Measurements from ENCODE around the gene OSBPL8. TPM values are rescaled to one million over a fixed set of nuclear protein-coding genes. Genes with fewer than 3 reads are reported as not detected.
A peak's percentile ranks its signal among the peaks of the same experiment; 100 is the strongest.

Gene OSBPL8
- total and polyA plus RNA-seq, 9 of the 15 experiments (the other 6 are each of a cell fraction or from before 2014, with no cell fraction given) = 17.4 to 82.7 (median 42.8) TPM

GRCh38 chr12:76551482-76551888 lies 8.1 kb downstream of the OSBPL8 start (continued):
- TF ChIP-seq, protein P1, sequence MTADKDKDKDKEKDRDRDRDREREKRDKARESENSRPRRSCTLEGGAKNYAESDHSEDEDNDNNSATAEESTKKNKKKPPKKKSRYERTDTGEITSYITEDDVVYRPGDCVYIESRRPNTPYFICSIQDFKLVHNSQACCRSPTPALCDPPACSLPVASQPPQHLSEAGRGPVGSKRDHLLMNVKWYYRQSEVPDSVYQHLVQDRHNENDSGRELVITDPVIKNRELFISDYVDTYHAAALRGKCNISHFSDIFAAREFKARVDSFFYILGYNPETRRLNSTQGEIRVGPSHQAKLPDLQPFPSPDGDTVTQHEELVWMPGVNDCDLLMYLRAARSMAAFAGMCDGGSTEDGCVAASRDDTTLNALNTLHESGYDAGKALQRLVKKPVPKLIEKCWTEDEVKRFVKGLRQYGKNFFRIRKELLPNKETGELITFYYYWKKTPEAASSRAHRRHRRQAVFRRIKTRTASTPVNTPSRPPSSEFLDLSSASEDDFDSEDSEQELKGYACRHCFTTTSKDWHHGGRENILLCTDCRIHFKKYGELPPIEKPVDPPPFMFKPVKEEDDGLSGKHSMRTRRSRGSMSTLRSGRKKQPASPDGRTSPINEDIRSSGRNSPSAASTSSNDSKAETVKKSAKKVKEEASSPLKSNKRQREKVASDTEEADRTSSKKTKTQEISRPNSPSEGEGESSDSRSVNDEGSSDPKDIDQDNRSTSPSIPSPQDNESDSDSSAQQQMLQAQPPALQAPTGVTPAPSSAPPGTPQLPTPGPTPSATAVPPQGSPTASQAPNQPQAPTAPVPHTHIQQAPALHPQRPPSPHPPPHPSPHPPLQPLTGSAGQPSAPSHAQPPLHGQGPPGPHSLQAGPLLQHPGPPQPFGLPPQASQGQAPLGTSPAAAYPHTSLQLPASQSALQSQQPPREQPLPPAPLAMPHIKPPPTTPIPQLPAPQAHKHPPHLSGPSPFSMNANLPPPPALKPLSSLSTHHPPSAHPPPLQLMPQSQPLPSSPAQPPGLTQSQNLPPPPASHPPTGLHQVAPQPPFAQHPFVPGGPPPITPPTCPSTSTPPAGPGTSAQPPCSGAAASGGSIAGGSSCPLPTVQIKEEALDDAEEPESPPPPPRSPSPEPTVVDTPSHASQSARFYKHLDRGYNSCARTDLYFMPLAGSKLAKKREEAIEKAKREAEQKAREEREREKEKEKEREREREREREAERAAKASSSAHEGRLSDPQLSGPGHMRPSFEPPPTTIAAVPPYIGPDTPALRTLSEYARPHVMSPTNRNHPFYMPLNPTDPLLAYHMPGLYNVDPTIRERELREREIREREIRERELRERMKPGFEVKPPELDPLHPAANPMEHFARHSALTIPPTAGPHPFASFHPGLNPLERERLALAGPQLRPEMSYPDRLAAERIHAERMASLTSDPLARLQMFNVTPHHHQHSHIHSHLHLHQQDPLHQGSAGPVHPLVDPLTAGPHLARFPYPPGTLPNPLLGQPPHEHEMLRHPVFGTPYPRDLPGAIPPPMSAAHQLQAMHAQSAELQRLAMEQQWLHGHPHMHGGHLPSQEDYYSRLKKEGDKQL (CRISPR knock-in tag; IDR thresholded peaks at IDR 0.05; ENCODE audit: borderline replicate concordance) = no peak
- no peak for TF ChIP-seq ZFP1 (CRISPR knock-in tag; IDR thresholded peaks at IDR 0.05)
- TF ChIP-seq FOXM1 (IDR thresholded peaks at IDR 0.05; ENCODE audit: low read depth) = peak; percentile 57; the same call in 1 of the 2 replicates
- TF ChIP-seq FOXM1 (CRISPR knock-in tag; IDR thresholded peaks at IDR 0.05; ENCODE audit: low read depth) = no peak
- TF ChIP-seq JUNB (CRISPR knock-in tag; conservative IDR thresholded peaks at IDR 0.05) = no peak
- no peak for TF ChIP-seq CBX5 (IDR thresholded peaks at IDR 0.05; ENCODE audit: borderline replicate concordance, low read depth)
- TF ChIP-seq KHSRP (IDR thresholded peaks at IDR 0.05) = no peak
- TF ChIP-seq BACH1 (tag; IDR thresholded peaks at IDR 0.05) = no peak
- peak; percentile 74 for TF ChIP-seq CBFA2T2 (conservative IDR thresholded peaks at IDR 0.05)
- no peak for TF ChIP-seq ZNF395 (CRISPR knock-in tag; IDR thresholded peaks at IDR 0.05)
- TF ChIP-seq SMAD2 (IDR thresholded peaks at IDR 0.05; ENCODE audit: low read depth, low read length) = no peak
- TF ChIP-seq ZNF668 (CRISPR knock-in tag; IDR thresholded peaks at IDR 0.05) = no peak
- TF ChIP-seq REST (IDR thresholded peaks at IDR 0.05; ENCODE audit: borderline replicate concordance) = no peak
- no peak for TF ChIP-seq REST (CRISPR knock-in tag; IDR thresholded peaks at IDR 0.05; ENCODE audit: low read depth)
- TF ChIP-seq PML (IDR thresholded peaks at IDR 0.05; ENCODE audit: low read length) = peak; percentile 59; the same call in 1 of the 2 replicates
- peak; percentile 58; the same call in 1 of the 2 replicates for TF ChIP-seq SMAD4 (CRISPR knock-in tag; conservative IDR thresholded peaks at IDR 0.05)
